Ureter (tissue), 1 donor: ENCODE results near the gene ST3GAL3. TPM values are rescaled to one million over a fixed set of nuclear protein-coding genes. Genes with fewer than 3 reads are reported as not detected.

ENCODE experiments used
- DNase-seq: peaks from one replicate; pipeline ENCODE4 v3.0.0-alpha.2; 2020; ENCODE audit warnings: low spot score
- total RNA-seq: library from RNA; stranded (reverse); gene quantifications from one replicate; pipeline ENCODE4 v1.2.4, GENCODE V29; 2023
- donor health status: DM: yes; HTN: yes; CAD: no.

Gene ST3GAL3
- total RNA-seq, 1 donor from 2014 or later, result 39.5 TPM

- peak; percentile 53 for DNase-seq
Observed at GRCh38 chr1:43979528-43980254, 272.4 kb downstream of the ST3GAL3 start.

GRCh38 chr1:43980255-43981134 is 273.2 kb downstream of the ST3GAL3 start:
- DNase-seq, result peak; percentile 46

Other genes starting within 250 kb of the ST3GAL3 start
- 405 TPM for gene PTPRF, start 176.7 kb upstream of the ST3GAL3 start, total RNA-seq
- gene KDM4A, start 57.4 kb upstream of the ST3GAL3 start, total RNA-seq, result 62.9 TPM
- gene ARTN, start 226.3 kb downstream of the ST3GAL3 start, total RNA-seq, result 5.7 TPM
- 22.1 TPM for gene IPO13, start 239.4 kb downstream of the ST3GAL3 start, total RNA-seq